HepG2 (cell line): ENCODE results near the gene LTBR. TPM values are rescaled to one million over a fixed set of nuclear protein-coding genes. Genes with fewer than 3 reads are reported as not detected.
A peak's percentile ranks its signal among the peaks of the same experiment; 100 is the strongest.

ENCODE experiments used
- ATM ChIP-seq: fragments of 450-650 bp; IDR thresholded peaks from 2 replicates; pipeline ENCODE4 v1.7.1; 2017; ENCODE audit warnings: mild to moderate bottlenecking, borderline replicate concordance
- FOSL2 ChIP-seq: sonication (generic); formaldehyde crosslinking; IDR thresholded peaks from 2 replicates; pipeline ENCODE4 v1.4.0; 2020; ENCODE audit warnings: missing genetic modification reagents
- FOXA3 ChIP-seq: IDR thresholded peaks from 2 replicates; pipeline ENCODE4 v1.6.1; 2016; ENCODE audit warnings: missing genetic modification reagents, missing compliant biosample characterization
- GTF3A ChIP-seq: sonication (generic); formaldehyde crosslinking; conservative IDR thresholded peaks from 2 replicates; pipeline ENCODE4 v1.4.0; 2020; ENCODE audit warnings: mild to moderate bottlenecking, missing genetic modification reagents
- HDAC1 ChIP-seq: sonication (generic); formaldehyde crosslinking; IDR thresholded peaks from 2 replicates; pipeline ENCODE4 v1.5.1; 2020; ENCODE audit warnings: mild to moderate bottlenecking, missing genetic modification reagents
- POLR2G ChIP-seq: fragments of 200-400 bp; formaldehyde crosslinking; IDR thresholded peaks from 2 replicates; pipeline ENCODE4 v1.6.1; 2018; ENCODE audit warnings: mild to moderate bottlenecking, low read depth, low read length, moderate library complexity
- PPARG ChIP-seq: conservative IDR thresholded peaks from 2 replicates; pipeline ENCODE4 v1.6.1; 2016; ENCODE audit warnings: missing biosample characterization, missing genetic modification reagents
- SIN3A ChIP-seq: IDR thresholded peaks from 2 replicates; pipeline ENCODE4 v1.6.1; 2011; ENCODE audit warnings: low read depth, mild to moderate bottlenecking, control low read depth, low read length, borderline replicate concordance
- SMAD1 ChIP-seq: sonication (generic); formaldehyde crosslinking; IDR thresholded peaks from 2 replicates; pipeline ENCODE4 v1.4.0; 2020; ENCODE audit warnings: missing genetic modification reagents, low read depth, mild to moderate bottlenecking, borderline replicate concordance
- ZMAT3 ChIP-seq: sonication (generic); formaldehyde crosslinking; conservative IDR thresholded peaks from 2 replicates; pipeline ENCODE4 v1.7.0; 2021; ENCODE audit warnings: missing genetic modification reagents
- ZNF546 ChIP-seq: sonication (generic); formaldehyde crosslinking; conservative IDR thresholded peaks from 2 replicates; pipeline ENCODE4 v1.8.1; 2023; ENCODE audit warnings: mild to moderate bottlenecking, missing genetic modification reagents
- ZNF615 ChIP-seq: sonication (generic); formaldehyde crosslinking; IDR thresholded peaks from 2 replicates; pipeline ENCODE4 v1.5.0; 2020; ENCODE audit warnings: mild to moderate bottlenecking, missing genetic modification reagents, borderline replicate concordance
- ZNF768 ChIP-seq: sonication (generic); formaldehyde crosslinking; IDR thresholded peaks from 2 replicates; pipeline ENCODE4 v1.4.0; 2020; ENCODE audit warnings: missing genetic modification reagents
- polyA plus RNA-seq, 8 experiments: library from polyadenylated mRNA; depleted of rRNA in 3 of 8; stranded (reverse) in 7 of 8; unstranded in 1 of 8; fragments of >200 nt; fragmentation: Illumina TruSeq in 4 of 8; extraction: Trizol in 4 of 8; gene quantifications; 2 replicates each; pipeline versions ENCODE4 v1.2.1 to v1.2.3, GENCODE V29; 2011 to 2016; ENCODE audit warnings: low read depth in 4 of 8, missing spikeins in 1 of 8, mixed read lengths in 1 of 8; ENCODE audit not compliant: insufficient read depth in 1 of 8
- total RNA-seq, 5 experiments: library from RNA; depleted of rRNA; stranded (reverse); fragments of >200 nt; fragmentation: Illumina TruSeq; extraction: Trizol; gene quantifications; 2 replicates each; pipeline ENCODE4 v1.2.3, GENCODE V29; 2016; ENCODE audit warnings: low read depth in 1 of 5
- TF ChIP-seq, protein P1 (sequence below), 2 experiments: fragments of 450-650 bp in 1 of 2; sonication (generic) in 1 of 2; formaldehyde crosslinking in 1 of 2; IDR thresholded peaks; 2 replicates each; pipeline versions ENCODE4 v1.6.1 to v1.8.0; 2016 to 2022; ENCODE audit warnings: antibody characterized with exemption in 1 of 2, mild to moderate bottlenecking in 1 of 2, missing genetic modification reagents in 1 of 2
- TF ChIP-seq, protein P2 (sequence below): sonication (generic); formaldehyde crosslinking; IDR thresholded peaks from 2 replicates; pipeline ENCODE4 v1.5.0; 2020; ENCODE audit warnings: mild to moderate bottlenecking, low read depth, missing genetic modification reagents, borderline replicate concordance
- TF ChIP-seq, protein P3 (sequence below): sonication (generic); formaldehyde crosslinking; IDR thresholded peaks from 2 replicates; pipeline ENCODE4 v1.4.0; 2020; ENCODE audit warnings: missing genetic modification reagents
- TF ChIP-seq, protein P4 (sequence below): sonication (generic); formaldehyde crosslinking; conservative IDR thresholded peaks from 2 replicates; pipeline ENCODE4 v1.8.0; 2022; ENCODE audit warnings: missing genetic modification reagents

Gene LTBR
- total and polyA plus RNA-seq, 2 of the 13 experiments (the other 11 are each of a cell fraction or from before 2014, with no cell fraction given): 31.4 to 34.8 TPM

DNA sequence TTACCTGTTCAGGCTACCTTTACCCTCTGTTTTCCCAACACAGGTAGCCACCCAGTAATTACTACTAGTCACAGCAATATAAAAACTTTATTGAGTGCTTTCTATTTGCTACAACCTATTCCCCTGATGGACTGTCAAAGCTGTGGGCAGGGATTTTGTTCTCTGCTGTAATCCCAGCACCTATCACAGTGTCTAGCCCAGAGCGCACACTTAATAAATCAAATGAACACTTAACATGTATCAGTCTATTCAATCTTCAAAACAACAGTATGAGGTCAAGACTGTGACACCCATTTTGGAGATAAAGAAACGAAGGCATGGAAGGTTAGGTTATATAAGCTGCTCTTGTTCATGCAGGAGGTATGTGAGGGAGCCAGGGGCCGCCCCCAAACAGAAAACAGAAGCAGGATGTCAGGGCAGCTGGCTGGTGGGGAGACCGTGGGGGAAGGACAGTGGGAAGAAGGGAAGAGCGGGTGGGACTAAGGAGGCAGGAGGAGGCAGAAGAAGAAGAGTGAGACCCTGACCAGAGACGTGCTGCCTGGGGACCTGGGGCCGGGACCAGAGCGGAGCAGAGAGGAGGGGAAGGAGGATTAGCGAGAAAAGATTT, 43.8 kb upstream of the LTBR start (continued):
- TF ChIP-seq, protein P1, sequence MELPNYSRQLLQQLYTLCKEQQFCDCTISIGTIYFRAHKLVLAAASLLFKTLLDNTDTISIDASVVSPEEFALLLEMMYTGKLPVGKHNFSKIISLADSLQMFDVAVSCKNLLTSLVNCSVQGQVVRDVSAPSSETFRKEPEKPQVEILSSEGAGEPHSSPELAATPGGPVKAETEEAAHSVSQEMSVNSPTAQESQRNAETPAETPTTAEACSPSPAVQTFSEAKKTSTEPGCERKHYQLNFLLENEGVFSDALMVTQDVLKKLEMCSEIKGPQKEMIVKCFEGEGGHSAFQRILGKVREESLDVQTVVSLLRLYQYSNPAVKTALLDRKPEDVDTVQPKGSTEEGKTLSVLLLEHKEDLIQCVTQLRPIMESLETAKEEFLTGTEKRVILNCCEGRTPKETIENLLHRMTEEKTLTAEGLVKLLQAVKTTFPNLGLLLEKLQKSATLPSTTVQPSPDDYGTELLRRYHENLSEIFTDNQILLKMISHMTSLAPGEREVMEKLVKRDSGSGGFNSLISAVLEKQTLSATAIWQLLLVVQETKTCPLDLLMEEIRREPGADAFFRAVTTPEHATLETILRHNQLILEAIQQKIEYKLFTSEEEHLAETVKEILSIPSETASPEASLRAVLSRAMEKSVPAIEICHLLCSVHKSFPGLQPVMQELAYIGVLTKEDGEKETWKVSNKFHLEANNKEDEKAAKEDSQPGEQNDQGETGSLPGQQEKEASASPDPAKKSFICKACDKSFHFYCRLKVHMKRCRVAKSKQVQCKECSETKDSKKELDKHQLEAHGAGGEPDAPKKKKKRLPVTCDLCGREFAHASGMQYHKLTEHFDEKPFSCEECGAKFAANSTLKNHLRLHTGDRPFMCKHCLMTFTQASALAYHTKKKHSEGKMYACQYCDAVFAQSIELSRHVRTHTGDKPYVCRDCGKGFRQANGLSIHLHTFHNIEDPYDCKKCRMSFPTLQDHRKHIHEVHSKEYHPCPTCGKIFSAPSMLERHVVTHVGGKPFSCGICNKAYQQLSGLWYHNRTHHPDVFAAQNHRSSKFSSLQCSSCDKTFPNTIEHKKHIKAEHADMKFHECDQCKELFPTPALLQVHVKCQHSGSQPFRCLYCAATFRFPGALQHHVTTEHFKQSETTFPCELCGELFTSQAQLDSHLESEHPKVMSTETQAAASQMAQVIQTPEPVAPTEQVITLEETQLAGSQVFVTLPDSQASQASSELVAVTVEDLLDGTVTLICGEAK (IDR thresholded peaks at IDR 0.05): no peak
- TF ChIP-seq, protein P1 (CRISPR knock-in tag; IDR thresholded peaks at IDR 0.05): peak; percentile 73; the same call in 1 of the 2 replicates
- TF ChIP-seq FOSL2 (peak; percentile 35; the same call in 1 of the 2 replicates), ZNF546 (CRISPR knock-in tag) (no peak), ZNF615 (CRISPR knock-in tag) (no peak), ZNF768 (CRISPR knock-in tag) (no peak), POLR2G (peak; percentile 54), ZMAT3 (0 out of 2 replicates have a peak, but pooled peaks have one; percentile 34), FOXA3 (CRISPR knock-in tag) (no peak), HDAC1 (CRISPR knock-in tag) (0 out of 2 replicates have a peak, but pooled peaks have one; percentile 7), PPARG (CRISPR knock-in tag) (no peak), GTF3A (CRISPR knock-in tag) (no peak), ATM (no peak), SIN3A (0 out of 2 replicates have a peak, but pooled peaks have one; percentile 17), SMAD1 (CRISPR knock-in tag) (no peak)
- TF ChIP-seq, protein P2, sequence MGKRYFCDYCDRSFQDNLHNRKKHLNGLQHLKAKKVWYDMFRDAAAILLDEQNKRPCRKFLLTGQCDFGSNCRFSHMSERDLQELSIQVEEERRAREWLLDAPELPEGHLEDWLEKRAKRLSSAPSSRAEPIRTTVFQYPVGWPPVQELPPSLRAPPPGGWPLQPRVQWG (CRISPR knock-in tag): no peak
- TF ChIP-seq, protein P3, sequence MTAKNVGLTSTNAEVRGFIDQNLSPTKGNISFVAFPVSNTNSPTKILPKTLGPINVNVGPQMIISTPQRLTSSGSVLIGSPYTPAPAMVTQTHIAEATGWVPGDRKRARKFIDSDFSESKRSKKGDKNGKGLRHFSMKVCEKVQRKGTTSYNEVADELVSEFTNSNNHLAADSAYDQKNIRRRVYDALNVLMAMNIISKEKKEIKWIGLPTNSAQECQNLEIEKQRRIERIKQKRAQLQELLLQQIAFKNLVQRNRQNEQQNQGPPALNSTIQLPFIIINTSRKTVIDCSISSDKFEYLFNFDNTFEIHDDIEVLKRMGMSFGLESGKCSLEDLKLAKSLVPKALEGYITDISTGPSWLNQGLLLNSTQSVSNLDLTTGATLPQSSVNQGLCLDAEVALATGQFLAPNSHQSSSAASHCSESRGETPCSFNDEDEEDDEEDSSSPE (CRISPR knock-in tag): no peak
- TF ChIP-seq, protein P4, sequence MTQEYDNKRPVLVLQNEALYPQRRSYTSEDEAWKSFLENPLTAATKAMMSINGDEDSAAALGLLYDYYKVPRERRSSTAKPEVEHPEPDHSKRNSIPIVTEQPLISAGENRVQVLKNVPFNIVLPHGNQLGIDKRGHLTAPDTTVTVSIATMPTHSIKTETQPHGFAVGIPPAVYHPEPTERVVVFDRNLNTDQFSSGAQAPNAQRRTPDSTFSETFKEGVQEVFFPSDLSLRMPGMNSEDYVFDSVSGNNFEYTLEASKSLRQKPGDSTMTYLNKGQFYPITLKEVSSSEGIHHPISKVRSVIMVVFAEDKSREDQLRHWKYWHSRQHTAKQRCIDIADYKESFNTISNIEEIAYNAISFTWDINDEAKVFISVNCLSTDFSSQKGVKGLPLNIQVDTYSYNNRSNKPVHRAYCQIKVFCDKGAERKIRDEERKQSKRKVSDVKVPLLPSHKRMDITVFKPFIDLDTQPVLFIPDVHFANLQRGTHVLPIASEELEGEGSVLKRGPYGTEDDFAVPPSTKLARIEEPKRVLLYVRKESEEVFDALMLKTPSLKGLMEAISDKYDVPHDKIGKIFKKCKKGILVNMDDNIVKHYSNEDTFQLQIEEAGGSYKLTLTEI: no peak
